ENCODE results near the gene ECEL1.

ECEL1 gene

DNA sequence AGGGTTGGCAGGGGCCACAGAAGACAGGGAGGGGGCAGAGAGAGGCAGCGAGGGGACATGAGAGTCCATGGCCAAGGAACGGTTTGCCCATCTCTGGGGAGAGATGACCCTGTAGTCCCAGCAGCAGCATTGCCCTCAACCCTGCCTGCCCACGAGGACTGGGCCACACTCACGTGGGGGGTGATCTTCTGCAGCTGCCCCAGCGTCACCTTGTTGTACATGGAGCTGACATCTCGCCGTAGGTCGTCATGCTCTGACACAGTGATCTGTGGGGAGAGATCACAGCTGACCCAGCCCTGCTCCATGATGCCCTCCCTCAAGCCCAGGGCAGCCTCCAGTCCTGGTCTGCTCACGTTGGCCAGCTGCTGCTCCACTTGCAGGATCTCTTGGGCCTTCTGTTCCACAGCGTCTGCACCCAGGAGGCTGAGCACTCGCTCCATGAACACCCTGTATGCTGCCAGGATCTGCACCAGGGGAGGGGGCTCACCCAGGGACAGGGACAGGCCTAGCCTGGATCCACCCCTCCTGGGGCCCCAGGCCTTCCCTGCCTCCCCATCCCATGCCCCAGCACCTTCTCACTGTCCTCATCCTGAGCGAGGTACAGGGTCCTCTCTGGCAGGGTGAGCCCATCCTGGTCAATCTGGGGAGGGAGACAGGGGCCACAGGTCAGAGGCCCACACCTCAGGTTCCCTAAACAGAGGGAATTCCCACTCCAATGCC is 2.8 kb downstream of the ECEL1 start:
- no peaks in the 10 kb centered on the region for H3K36me3 Mint-ChIP-seq
- ATAC-seq (no peak), DNase-seq (ENCODE audit: low spot score in 2 of 2) (no peak)
- H3K27ac Mint-ChIP-seq: no peak overlapping the region
- no peaks in the 10 kb centered on the region for H3K9me3 Mint-ChIP-seq
- no peaks in the 10 kb centered on the region for H3K4me1 Mint-ChIP-seq
- no peak overlapping the region for H3K4me3 Mint-ChIP-seq

DNA sequence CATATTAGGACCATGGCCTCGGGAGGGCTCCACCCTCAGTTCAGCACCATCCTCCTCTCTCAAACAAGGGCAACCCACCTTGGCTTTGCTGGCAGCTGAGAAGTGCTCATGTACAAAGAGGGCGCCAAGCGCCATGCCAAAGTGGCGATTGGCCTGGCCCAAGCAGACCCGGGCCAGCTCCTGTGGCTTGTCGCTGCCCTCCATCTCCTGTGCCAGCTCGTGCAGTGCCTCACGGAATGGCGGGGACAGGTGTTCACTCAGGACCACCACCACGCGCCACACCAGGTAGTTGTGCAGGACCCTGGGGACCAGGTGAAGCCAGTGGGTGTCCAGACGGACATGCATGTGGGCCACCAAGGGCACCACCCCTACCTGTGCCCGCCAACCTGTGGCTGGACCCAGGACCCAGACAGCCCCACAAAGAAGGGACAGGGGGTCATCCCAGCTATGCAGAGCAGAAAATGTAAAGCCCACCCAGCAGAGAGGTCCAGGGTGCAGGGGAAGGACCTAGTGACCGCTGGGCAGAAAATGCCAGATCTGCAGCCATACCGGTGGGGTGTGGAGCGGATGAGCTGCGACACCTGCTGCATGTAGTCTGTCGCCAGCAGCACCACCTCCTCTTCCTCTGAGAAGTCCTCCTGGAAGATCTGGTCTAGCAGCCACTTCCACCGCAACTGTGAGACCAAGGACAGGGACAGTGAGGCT is 3.6 kb downstream of the ECEL1 start:
- ATAC-seq (no peak), DNase-seq (ENCODE audit: low spot score in 2 of 2) (no peak)
- Mint-ChIP-seq H3K27ac (no peak overlapping the region), H3K36me3 (no peaks in the 10 kb centered on the region), H3K4me1 (no peaks in the 10 kb centered on the region), H3K4me3 (no peak overlapping the region), H3K9me3 (no peaks in the 10 kb centered on the region)

DNA sequence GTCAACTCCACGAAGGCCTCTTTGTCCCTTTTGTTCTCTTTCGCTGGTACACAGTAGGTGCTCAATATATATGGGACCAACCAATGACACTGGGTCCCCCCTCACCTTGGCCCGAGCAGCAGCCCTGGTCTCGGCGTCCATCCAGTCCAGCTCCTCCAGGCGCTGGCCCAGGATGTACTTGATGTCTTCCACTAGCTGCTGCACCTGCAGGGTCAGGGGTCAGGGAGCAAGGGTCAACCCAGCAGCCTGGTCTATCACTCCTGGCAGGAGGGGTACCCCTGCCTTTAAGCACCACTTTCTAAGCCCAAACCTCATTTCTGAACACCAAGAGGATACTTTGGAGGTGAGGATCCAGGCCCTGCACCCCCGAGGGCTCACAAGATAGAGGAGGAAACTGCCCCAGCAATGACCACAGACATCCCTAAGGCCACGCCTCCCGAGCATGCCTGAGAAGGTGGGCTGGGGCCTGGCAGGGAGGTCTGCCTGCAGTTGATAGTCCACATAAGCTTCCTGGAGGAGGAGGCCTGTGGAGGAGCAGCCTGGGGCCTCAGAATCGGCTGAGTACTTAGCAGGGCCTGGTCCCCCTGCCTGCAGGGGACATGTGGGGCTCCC is 4.2 kb downstream of the ECEL1 start:
- ATAC-seq (no peak), DNase-seq (ENCODE audit: low spot score in 2 of 2) (no peak)
- Mint-ChIP-seq H3K9me3 (no peaks in the 10 kb centered on the region), H3K4me3 (no peak overlapping the region), H3K27ac (no peak overlapping the region), H3K4me1 (no peaks in the 10 kb centered on the region), H3K36me3 (no peaks in the 10 kb centered on the region)

DNA sequence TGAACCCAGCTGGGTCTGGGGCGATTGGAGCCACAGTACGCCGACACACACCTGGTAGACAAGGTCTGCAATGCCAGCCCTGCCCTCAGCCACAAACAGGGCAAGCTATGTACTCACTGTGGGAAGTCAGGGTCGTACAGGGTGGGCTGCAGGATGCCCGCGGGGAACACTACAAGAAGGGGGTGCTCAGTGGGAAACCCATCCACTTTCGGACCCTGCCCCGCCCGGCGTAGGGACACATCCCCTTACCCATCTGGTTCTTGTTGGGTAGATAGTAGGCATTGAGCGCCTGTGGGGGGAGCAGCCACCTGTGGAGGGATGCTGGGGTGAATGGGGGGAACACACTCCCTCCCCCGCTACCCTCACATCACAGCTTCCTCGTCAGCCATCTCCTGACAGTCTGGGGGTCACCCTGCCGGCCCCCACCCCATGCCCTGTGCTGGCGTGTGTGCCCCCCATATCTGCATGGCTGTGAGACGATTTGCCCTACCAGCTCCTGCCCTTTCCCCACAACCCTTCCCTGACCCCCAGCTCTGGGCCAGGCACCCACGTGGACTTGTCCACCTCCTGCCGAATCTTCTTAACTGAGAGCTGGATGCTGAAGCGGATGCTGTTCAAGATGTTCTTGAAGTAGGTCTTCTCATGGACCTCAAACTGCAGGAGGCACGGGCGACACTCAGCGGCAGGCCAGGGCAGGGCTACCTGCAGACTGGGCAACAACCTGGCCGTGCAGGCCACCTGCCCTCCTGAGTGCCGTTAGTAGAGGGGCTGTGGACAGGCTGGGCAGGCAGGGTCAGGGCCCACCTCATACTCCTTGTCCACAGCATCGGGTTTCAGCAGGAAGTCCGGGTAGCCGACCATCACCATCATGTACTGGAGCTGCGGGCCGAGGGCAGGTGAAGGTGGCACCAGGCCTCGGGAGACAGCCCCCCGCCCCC is 5.1 kb downstream of the ECEL1 start:
- Mint-ChIP-seq H3K4me3 (no peak overlapping the region), H3K9me3 (no peaks in the 10 kb centered on the region), H3K27ac (no peak overlapping the region), H3K4me1 (no peaks in the 10 kb centered on the region), H3K36me3 (no peaks in the 10 kb centered on the region)
- ATAC-seq (no peak), DNase-seq (ENCODE audit: low spot score in 2 of 2) (no peak)

DNA sequence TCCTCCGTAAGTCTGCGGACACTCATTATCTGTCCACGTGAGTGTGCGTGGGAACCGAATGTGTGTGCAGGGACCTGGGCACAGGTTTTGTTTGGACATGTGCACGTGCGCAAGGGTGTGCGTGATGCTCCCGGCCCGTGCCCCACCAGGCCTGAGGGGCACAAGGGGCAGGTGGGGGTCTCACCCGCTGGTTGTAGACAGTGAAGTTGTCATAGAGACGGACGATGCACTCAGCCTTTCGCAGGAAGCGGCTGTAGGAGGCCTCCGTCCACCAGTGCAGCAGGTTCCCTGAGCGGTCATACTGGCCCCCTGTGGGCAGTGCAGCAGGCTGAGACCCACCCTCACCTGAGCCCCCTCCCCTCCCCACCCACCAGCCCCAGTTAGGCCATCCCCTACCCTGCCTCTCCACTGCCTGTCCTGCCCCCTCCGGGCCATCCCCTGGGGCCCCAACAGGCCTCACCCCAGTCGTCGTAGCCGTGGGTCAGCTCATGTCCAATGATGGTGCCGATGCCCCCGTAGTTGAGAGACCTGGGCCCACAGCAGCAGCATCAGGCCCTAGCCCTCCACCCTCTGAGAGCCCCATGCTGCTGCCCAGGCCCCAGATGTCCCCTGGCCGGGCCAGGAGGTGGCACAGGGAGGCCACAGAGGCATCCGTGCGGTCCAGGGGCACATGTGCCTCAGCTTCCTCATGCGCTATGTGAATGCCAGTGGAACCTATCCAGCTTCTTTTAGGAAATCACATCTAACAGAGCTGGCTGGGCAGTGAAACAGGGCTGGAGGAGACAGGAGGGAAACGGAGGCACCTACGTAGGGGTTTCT is 6.1 kb downstream of the ECEL1 start:
- DNase-seq (ENCODE audit: low spot score in 2 of 2) (no peak), ATAC-seq (no peak)
- H3K27ac Mint-ChIP-seq: no peak overlapping the region

DNA sequence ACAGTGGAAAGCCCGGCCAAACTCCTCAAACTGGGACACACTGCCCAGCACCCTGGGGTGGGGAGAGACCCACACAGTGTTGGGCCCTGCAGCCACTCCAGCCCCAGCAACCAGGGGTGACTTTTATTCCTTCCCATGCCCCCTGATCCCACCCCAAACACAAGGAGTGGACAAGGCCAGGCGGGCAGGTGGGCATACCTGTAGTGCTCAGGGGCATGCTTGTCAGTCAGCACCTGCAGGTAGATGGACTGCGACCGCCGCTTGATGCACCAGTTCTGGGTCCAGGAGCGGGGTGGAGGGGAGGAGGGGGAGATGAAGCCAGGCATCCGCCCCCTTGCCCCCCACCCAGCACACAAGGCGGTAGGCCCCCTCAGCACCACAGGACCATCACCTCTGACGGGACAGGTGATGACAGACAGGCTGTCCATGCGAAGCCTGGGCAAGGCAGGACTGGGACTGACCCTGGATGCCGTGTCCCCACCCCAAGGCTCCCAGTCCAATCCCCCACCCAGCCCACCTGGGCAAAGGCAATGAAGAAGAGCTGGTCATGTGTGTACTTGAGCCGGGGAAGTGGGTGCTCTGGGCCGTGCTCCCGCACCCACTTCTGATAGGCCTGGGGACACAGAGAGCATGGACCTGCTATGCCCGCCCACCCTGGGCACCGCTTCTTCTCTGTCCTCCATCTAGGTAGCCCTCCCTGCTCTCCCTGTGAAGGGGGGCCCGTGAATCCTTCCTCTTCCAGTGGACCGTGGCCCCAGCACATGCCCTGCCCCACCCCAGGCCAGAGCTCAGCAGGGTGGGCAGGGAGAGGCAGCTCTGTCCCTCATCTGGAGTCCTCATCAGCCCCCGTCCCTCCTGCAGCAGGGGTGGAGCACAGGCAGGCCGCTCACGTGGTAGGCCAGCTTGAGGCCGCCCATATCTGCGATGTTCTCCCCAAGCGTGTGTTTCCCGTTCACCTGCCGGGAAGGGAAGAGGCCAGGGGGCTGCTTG is 7.1 kb downstream of the ECEL1 start:
- Mint-ChIP-seq H3K4me3 (no peak overlapping the region), H3K4me1 (no peaks in the 10 kb centered on the region), H3K9me3 (no peaks in the 10 kb centered on the region), H3K36me3 (no peaks in the 10 kb centered on the region), H3K27ac (no peak overlapping the region)
- ATAC-seq (no peak), DNase-seq (ENCODE audit: low spot score in 2 of 2) (no peak)

More for the DNA sequence above, 6.1 kb downstream of the ECEL1 start:
- H3K36me3 Mint-ChIP-seq: no peaks in the 10 kb centered on the region
- no peaks in the 10 kb centered on the region for H3K4me1 Mint-ChIP-seq
- no peaks in the 10 kb centered on the region for H3K9me3 Mint-ChIP-seq
- H3K4me3 Mint-ChIP-seq: no peak overlapping the region

DNA sequence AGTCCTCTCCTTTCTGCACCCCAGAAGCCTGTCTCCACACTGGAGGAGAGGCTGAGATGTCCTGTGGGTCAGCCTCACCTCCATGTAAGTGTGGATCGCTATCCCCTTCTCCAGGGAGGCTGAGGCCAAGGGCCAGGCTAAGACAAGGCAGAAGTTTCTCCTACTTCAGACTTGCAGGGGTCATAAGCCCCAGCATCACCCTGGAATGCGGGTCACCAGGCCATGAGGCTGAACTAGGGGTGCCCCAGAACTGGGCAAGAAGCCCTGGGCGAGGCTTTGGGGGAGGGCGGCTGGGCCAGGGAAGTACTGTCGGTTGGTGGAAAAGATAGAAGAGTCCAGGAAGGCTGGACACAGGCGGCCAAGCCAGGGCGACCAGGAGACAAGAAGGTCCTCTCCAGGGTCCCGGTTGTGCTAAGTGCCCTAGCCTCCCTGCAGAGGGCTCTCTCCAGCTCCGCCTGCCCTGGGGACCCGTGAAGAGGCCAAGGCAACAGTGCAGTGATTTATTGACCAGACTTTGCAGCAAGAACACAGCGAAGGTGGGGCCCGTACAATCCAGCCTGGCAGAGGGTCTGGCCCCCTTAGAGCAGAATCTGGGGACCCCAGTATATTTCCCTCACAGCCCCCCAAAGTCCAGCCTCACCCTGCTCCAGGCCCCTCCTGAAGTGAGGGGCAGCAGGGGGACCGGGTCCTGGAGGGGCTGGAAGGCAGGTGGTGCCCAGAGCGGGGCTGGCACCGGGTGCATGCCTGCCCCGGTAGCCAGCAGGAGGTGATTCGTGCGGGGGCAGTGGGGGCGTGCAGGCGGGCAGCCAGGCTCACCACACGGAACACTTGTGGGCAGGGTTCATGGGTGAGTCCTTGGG is 8.1 kb downstream of the ECEL1 start:
- no peak for ATAC-seq
- Mint-ChIP-seq H3K4me3 (no peak overlapping the region), H3K4me1 (no peaks in the 10 kb centered on the region), H3K36me3 (no peaks in the 10 kb centered on the region), H3K9me3 (no peaks in the 10 kb centered on the region), H3K27ac (no peak overlapping the region)
- no peak for DNase-seq (ENCODE audit: low spot score in 2 of 2)

DNA sequence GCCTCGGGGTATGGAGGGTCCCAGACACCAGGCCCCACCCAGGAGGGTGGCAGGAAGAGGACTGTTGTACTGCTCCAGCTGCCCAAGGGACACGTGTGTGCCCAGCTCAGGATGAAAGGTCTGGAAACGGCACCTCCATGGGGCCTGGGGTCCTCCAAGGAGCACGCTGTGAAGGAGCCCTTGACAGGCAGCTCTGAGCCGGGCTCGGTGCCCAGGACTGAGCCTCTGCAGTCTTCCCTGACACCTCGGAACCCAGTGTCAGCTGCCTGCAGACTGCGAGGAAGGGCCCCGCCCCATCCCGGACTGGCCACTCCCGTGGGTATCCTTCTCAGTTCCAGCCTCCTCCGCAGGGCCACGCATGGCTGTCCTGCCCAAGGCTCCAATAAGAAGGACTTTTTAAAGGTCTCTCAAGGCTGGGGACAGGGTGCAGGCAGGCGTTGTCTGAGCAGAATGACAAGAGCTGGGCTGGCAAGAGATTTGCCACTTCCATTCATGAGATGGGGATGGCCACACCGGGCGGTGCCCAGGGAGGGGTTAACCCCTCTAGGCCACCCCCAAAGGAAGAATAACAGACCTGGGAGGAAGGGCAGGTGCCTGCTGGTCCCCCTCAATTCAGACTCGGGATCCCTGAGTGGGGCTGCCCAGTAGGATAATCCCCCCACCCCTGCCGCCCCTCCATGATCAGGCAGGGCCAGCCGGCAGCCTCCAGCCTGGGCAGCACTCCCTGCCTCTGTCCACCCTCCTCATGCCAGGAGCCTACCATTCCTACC is 8.9 kb downstream of the ECEL1 start:
- DNase-seq (ENCODE audit: low spot score in 2 of 2) (no peak), ATAC-seq (no peak)
- H3K27ac Mint-ChIP-seq: no peak overlapping the region
- no peak overlapping the region for H3K4me3 Mint-ChIP-seq
- H3K9me3 Mint-ChIP-seq: no peaks in the 10 kb centered on the region
- no peaks in the 10 kb centered on the region for H3K4me1 Mint-ChIP-seq
- no peaks in the 10 kb centered on the region for H3K36me3 Mint-ChIP-seq

DNA sequence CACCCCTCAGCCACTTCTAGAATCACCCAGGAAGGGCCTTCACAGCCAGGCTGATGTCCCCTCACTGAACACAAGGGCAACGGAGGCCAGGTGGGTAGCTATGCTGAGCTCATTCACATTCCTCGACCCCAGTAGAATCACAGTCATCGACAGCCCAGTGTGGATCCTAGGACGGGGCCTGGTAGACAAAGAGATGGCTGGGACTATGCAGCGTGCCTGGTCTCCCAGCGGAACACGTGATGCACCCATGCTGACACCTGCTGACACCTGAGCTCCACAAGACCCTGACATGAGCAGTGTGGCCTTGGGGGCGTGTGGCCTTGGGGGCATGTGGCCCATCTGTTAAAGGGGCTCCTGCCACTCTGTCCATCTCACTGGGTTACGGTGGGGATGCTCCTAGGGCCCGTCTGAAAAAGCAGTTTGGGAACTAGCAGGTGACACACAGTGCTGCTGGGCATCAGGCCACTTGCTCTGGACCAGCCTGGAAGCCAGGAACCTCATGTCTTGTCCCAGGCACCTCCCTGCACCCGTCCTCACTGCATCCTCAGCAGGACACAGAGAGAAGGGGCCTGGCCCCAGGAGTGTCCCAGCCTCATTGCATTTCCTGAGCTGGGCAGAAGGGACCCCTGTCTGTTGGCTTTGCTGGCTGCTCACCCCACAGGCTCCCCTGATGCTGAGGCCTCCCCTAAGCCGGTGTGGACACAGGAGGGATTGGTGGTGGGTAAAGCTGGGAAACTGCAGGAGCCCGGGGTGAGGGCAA is 9.7 kb downstream of the ECEL1 start:
- no peak overlapping the region for H3K4me3 Mint-ChIP-seq
- H3K27ac Mint-ChIP-seq: no peak overlapping the region
- no peaks in the 10 kb centered on the region for H3K4me1 Mint-ChIP-seq
- H3K36me3 Mint-ChIP-seq: no peaks in the 10 kb centered on the region
- ATAC-seq (no peak), DNase-seq (ENCODE audit: low spot score in 2 of 2) (no peak)
- peaks cover under 1% of the 10 kb centered on the region for H3K9me3 Mint-ChIP-seq

DNA sequence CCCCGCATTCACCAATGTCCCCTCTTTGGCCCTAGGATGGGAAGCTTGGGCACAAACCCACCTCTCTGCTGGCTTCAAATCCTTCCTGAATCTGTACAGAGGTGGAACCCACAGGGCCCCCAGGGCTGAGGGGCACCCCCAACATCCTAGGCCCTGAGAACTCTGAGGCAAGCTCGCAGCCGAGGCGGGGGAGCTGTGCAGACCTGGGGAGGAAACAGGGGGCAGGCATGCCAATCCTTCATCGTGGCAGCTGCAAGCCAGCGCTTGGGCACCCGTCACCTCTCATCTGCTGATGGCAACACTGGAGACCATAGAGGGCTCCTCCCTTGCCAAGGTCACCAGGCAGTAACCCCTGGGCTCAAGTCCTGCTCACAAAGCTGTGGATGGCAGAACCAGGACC is 10.8 kb downstream of the ECEL1 start:
- H3K4me3 Mint-ChIP-seq: no peak overlapping the region
- no peaks in the 10 kb centered on the region for H3K36me3 Mint-ChIP-seq
- DNase-seq (ENCODE audit: low spot score in 2 of 2) (no peak), ATAC-seq (no peak)
- H3K27ac Mint-ChIP-seq: no peak overlapping the region
- H3K4me1 Mint-ChIP-seq: no peaks in the 10 kb centered on the region
- H3K9me3 Mint-ChIP-seq: peaks cover 9% of the 10 kb centered on the region

DNA sequence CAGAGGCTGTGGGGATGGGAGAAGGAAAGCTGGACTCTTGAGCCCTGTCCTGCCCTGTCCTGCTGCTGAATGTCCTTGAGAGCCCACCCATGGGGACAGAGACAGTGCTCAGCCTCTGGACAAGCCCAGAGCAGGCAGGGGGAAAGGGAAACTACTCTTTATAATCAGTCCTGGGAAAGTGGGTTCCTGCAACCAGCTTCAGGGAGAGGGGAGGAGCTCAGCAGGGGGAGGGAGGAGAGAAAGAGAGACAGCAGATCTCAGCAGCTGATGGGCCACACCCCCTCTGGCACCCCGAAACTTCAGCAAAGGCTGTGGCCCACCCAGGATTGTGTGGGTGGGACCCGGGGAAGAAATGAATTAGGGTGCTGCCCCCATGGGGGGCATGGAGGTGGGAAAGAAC is 11.6 kb downstream of the ECEL1 start:
- Mint-ChIP-seq H3K4me1 (no peaks in the 10 kb centered on the region), H3K27ac (no peak overlapping the region), H3K9me3 (peaks cover 9% of the 10 kb centered on the region), H3K4me3 (no peak overlapping the region), H3K36me3 (no peaks in the 10 kb centered on the region)
- DNase-seq (ENCODE audit: low spot score in 2 of 2): no peak
- no peak for ATAC-seq

DNA sequence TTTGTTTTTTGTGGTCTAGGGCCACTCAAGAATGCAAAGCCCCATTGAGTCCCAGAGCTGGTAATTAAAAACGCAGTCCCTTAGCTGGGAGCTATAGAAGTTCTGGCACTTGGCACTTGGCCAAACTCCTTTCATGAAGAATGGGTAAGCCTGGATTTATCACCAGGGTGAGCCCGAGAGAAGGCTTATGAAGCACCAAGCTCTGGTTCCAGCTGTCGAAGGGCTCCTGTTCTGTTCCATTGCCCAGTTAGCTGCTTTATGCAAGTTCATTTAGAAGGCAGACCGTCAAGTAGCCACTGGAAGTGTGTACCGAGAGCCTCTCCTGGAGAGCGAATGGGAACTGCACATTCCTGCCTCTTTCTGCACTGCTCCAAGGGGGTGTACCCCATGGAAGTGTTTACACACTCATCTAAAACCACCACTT is 14.2 kb downstream of the ECEL1 start:
- H3K4me3 Mint-ChIP-seq: no peak overlapping the region
- DNase-seq (ENCODE audit: low spot score in 2 of 2): no peak
- H3K36me3 Mint-ChIP-seq: no peaks in the 10 kb centered on the region
- H3K4me1 Mint-ChIP-seq: no peaks in the 10 kb centered on the region
- no peak for ATAC-seq
- H3K9me3 Mint-ChIP-seq: peaks cover 9% of the 10 kb centered on the region
- no peak overlapping the region for H3K27ac Mint-ChIP-seq
